HG02610 (cell line): Measurements from ENCODE around the gene CYSTM1.

ENCODE experiments used
- ATAC-seq: cut with Tn5 transposase; IDR thresholded peaks from one replicate; pipeline ENCODE4 v1.9.1; 2021; ENCODE audit warnings: mild to moderate bottlenecking, moderate library complexity; ENCODE audit not compliant: unreplicated experiment

CYSTM1 gene

DNA sequence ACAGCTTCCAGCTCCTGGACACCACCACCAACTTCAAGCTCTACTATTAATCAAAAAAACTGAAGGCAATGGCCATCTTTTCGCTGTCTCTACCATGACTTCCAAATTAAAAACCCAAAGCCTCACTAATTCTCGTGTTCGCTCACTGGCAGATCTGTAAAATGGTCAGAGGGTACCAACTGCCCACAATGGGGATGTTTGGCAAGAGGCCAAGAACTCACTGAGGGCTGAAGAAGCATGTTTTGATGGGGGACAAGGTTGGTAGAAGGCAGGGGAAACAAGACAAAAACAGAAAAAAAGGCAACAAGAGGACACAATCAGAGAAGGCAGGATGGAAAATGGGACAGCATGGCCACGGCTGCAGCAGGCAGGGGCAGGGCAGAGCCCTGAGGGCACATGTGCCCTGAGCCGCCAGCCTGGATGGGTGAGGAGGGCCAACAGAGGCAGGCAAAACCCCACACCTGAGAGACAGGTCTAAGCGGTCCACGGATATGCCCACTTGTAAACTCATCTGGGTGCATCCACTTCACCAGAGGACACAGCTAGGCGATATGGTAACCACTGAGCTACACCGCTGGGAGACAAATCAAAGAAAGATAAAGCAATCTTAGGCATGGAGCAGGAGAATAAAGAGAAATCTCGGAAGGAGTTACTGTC is 77.6 kb downstream of the CYSTM1 start:
- no peak for ATAC-seq

DNA sequence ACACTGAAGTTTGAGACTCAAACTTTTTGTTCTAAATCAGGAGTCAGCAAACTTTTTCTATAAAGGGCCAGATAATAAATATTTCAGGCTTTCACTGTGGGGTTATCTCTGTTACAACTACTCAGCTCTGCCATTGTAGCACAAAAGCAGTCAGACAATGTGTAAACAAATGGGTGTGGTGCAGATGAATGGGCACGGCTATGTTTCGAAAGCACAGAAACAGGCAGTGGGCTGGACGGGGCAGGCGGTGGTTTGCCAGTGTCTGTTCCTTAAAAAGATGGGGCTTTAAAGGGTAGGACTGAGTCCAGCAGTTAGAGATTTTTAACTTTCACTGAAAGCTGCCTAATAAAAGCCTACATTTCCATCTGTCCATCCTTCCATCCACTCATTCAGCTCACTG is 79.0 kb downstream of the CYSTM1 start:
- ATAC-seq, result no peak

DNA sequence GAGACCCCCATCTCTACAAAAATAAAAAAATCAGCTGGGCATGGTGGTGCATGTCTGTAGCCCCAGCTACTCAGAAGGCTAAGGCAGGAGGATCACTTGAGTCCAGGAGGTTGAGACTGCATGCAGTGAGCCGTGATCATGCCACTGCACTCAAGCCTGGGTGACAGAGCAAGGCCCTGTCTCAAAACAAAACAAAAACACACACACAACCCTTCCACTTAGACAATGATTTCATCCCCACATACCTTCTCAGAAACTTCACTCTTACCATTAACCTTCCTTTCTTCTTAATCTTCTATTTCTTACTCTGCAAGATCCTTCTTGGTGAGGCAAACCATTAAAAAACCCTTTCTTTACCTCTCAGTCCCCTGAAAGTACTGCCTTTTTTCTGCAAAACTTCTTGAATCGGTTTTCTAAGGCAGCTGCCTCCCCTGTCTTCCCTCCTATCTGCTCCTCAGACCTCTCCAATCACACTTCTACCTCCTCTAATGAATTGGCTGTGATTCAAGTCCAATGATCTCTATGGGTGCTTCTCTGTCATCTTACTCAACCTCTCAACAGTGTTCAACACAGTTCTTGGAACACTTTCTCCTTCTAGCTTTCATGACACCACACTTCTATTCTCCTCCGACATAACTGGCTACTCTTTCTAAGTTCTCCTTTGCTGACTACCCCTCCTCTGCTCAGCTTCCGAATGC is 80.6 kb downstream of the CYSTM1 start:
- no peak for ATAC-seq

DNA sequence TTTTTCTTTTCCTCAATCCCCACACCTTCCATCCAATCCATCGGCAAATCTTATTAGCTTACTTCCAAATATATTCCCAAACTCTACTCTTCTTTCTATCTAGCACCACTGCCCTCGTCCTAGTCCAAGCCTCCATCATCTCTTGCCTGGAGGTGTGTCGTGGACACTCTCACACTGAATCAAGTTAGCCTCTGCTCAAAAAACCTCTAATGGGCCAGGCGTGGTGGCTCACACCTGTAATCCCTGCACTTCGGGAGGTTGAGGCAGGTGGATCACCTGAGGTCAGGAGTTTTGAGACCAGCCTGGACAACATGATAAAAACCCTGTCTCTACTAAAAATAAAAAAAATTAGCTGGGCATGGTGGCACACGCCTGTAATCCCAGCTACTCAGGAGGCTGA is 81.7 kb downstream of the CYSTM1 start:
- no peak for ATAC-seq

DNA sequence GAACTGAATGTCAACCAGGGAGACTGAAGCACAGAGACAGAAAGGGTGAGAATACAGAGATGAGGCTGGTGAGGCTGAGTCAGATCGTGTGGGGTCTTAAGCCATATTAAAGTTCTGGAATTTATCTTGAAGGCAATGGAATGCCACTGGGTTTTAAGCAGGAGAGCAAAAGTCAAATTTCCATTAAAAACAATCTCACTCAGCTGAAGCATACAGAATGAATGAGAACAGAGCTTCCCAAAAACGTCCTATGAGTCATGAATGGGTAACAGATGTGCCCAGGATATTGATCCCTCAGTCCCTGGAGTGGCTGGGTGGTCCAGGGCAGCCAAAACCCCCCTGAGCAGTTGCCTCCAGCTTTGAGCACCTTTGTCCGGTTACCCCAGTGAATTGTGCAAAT is 83.0 kb downstream of the CYSTM1 start:
- ATAC-seq, result no peak

DNA sequence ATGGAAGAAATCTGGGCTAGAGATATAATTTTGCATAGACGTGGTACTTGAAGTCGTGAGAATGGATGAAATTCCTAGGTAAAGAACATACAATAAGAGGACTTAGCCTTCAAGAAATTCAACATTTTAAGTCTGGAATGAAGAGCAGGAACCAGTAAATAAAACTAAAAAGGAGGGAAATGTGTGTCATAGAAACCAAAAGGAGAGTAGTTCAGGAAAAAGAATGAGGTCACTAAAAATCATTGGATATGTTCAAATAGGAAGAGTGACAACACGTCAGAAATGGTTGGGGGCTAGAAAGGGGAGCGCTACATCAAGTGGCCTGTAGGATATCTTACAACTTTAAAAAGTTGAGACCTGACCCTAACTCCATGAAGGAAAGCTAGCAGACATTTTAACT is 83.9 kb downstream of the CYSTM1 start:
- no peak for ATAC-seq

DNA sequence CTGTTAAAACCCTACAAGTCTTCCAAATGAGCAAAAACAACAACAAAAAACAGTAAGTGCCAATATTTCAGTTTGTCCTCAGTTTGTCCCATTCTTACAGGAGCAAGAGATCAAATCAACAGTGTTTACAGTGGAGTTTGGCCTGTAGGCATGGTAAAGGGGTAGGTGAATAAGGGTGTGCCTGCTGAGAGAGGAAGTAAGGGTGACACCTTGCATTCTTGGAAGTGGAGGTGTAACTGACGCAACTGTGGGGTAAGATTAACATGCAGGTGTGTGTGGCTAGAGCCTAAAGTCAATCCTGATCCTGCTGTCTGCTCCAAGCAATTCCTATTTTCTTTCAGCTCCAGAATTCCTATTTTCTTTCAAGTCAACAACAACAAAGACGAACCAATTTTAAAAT is 84.5 kb downstream of the CYSTM1 start:
- no peak for ATAC-seq

DNA sequence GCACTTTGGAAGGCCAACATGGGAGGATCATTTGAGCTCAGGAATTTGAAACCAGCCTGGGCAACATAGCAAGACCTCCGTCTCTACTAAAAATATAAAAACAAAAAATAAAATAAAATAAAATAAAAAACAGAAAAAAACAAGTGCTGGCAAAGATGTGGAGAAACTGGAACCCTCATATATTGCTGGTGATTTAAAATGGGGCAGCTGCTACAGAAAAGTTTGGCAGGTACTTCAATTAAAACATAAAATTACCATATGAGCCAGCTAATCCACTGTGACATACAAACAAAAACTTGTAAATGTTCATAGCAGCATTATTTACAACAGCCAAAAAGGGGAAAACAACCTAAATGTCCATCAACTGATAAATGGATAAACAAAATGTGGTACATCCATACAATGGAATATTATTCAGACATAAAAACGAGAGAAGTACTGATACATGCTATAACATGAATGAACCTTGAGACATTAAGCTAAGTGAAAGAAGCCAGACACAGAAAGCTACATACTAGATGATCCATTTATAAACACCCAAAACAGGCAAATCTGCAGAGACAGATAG is 85.2 kb downstream of the CYSTM1 start:
- no peak for ATAC-seq

DNA sequence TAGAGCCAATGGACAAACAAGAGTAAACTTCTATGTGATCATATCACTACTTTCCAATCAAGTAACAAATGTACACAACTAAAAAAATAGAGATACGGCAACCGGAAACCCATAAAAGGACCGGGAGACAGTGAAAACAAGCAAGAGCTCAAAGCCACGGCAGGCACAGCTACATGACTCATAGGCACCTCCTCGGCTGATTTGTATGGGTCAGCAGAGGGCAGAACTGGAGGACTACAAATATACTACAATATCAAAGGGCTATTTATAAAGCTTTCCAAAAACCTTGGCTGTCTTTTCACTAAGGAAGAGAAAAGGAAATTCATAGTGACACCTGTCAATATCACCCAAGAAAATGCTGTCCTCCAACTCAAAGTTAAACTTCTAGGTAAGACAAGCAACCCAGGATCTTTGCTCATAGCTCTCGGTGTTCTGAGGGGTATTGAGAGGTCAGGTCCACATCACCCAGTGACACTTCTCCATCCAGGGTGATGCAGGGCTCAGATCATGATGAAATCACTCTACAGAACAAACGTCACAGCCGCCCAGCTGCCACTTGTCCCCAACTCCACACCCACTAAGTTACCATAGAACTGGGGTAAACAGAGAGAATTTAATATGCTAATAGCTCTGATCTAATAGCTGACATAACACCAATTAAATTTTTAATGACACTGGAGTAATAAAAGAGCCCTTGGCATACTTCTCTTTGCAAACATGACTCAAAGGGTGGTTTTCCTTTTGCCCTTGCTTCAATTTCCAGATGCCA is 86.6 kb downstream of the CYSTM1 start:
- ATAC-seq, result no peak

DNA sequence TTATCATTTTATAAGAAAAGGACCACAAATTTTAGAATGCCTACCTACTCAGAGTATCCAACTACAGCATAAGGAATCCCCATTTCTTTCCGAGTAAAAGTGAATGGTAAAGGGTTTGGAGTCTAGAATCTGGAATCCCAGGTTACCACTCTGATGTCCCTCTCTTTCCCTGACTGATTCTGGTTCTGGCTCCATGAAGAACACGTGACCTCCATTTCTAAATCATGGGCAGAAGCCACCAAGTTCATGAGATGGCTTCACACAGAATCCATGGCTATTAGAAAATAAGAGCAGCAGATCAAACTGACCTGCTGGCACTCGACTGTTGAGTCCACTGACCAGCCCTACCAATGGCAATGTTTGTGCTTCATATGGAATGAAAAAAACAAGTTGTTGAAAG is 87.2 kb downstream of the CYSTM1 start:
- ATAC-seq, result no peak

DNA sequence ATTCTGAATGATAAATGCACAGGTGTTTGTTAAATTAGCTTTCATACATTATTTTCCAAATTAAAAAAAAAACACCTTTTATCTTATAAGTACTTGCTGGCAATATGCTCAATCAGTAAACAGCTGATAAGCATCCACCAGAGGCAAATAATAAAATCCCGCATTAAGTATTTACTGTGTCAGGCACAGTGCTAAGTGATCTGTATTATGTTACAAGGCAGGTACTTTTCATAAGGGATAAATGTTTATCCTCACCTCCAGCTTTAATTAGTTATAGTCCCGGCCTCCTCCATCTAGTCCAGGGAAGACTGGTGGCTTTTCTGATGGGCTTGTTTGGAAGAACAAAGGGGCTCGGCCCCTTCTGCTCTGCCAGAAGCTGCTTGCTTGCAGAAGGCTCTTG is 87.9 kb downstream of the CYSTM1 start:
- ATAC-seq, result no peak

DNA sequence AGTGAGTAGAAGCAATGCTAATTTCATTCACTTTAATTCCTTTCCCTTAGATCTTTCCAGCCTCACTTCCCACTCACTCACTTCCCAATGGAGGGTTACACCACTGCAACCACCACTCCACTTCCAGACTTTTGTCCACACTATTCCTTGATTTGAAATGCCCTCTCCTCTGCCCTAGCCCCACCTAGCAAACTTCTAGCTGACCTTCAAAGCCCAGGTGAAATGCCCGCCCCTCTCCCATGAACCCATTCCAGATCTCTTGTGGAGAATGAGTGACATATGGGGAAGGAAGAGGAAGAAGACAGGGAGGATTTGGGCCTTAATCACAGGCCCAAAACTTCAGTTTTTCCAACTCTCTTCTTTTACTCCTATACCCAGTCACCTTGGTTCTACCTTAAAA is 90.9 kb downstream of the CYSTM1 start:
- no peak for ATAC-seq

DNA sequence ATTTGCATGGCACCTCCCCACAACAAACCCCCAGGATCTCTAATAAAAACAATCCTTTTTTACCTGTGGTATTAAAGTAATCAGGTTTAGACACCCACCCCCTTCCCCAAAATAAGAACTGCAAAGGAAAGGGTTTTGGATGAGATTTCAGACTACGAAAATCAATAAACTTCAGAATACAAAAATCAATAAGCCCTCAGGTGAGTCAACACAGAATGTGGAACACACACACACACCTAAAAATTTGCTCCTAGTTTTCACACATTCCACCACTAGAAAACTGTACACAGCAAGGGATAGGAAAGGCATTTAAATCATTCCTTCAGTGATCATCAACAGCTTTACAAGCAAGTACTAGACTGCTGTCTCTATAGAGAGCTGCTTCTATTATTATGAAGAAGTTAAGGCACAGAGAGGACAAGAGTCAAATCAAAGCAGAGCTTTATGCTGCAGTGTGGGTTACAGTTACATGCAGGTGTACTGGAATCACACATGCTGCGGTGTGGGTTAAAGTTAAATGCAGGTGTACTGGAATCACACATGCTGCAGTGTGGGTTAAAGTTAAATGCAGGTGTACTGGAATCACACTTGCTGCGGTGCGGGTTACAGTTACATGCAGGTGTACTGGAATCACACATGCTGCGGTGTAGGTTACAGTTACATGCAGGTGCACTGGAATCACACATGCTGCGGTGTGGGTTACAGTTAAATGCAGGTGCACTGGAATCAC is 91.6 kb downstream of the CYSTM1 start:
- no peak for ATAC-seq

DNA sequence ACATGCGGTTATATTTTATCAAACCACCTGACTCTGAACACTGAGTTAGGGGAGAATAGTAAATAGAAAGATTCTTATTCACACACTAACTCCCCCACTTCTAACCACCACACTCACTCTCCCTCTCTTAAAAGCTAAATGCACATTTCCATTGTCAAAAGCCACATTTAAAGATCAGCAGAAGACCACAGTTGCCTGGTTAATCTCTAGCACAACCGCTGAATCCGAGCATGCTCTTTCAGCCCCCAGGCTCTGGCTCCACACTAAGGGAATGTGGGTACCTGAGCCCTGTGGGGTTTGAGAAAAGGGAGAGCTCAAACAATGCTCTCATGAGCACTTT is 92.2 kb downstream of the CYSTM1 start:
- no peak for ATAC-seq

DNA sequence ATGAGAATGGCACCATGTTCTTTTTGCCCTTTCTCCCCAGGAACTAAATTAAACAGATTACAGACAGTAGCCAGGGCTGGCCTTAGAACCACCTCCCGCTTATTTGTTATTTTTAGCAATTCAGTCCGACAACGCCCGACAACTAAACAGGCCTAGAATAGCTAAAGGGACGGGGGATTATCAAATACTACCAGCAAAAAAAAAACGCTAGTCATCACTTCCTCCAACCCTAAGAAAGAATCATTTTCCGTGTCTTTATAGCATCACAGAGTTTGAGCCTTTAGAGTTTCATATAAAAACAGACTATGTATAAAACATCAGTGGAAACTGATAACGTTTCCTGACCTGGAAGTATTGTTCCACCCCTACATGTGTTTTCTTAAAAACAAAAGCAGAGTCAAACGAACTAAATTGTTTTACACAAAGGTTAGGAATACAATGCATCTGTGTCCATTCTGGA is 92.6 kb downstream of the CYSTM1 start:
- ATAC-seq, result no peak

DNA sequence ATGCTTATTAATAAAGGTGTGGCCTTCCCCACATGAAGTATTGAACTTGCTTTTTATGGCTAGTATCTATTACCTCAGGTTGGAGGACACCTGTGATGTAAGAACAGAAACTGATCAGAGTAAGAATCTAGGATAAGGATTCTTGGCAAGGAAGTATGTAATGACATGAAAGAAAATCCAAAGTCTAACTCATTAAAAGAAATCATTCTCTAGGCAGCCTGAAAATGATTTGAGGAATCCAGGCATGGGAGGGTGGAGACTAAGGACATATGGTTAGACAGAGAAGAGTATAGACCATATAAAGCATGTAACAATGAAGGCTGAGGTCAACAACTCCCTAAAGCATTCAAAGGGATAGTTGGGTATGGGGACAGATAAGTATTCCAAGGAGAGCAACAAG is 95.0 kb downstream of the CYSTM1 start:
- no peak for ATAC-seq

DNA sequence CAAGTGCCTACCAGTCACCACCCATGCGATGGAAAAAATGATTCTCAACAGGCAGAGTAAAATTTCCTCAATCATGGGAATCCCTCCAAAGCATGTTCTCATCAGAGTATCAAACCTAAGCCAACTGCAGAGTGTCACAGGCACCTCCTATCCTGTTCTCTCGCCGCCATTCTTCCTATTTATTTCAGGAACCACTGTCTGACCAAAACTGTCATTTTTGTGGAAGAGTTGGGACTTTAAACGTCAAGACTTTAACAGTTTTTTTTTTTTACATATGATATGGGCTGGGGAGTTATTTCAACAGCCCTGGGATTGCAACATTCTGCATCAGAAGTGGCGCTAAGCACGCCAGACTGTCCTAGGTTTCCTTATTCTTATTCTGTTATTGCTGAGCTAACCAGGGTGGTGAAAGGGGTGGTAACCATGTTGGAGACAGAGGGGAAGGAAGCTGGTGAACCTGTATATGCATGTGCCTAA is 98.5 kb downstream of the CYSTM1 start:
- no peak for ATAC-seq

DNA sequence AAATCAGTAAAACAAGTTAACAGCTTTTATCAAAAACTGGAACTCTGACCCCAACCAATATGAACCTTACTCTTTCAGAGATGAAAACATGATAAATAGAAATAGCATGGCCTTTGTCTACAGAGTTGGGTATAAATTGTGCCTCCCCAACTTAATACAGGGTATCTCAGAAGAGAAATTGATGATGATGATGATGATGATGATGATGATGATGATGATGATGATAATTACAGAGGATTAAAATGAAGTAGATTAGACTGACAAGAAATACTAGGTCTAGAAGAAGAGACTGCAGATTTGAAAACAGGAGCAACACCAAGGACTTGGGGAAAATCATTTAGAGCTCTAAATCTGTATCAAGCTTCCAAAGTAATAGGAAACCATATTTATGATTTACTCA is 100.8 kb downstream of the CYSTM1 start:
- no peak for ATAC-seq

DNA sequence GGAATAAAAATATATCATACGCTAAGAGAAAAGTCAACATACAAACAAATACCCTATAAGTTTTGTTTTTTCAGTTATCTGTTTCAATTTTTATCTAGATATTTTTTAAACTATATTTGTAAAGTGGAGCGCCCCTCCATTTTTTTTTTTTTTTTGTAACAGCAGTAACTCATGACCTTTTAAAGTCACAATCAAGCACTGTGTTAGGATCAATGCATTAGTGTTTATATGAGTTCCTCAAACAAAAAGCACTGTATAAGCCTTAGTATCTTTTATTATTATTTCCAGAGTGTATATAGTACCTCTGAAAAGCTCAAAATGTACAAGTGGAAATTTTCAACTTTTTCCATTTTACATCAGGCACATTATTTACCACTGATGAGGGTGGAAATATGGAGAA is 107.3 kb downstream of the CYSTM1 start:
- no peak for ATAC-seq

DNA sequence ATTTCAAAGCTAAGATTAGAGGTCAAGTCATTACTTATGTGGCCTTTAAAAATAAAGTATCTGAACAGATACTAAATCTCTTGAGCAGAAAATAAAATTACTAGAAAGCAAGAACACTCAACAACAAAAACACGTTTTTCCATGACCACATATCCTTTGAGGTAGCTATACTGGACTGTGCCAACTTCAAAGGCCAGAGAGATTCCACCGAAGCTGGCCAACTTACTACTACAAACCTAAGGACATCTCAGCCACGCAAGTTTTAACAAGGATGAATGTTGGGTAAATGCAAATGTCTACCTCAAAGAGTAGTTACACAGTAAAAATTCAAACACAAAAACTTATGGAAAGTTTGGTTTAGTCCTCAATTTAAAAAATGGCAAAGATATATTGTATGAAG is 109.0 kb downstream of the CYSTM1 start:
- no peak for ATAC-seq

DNA sequence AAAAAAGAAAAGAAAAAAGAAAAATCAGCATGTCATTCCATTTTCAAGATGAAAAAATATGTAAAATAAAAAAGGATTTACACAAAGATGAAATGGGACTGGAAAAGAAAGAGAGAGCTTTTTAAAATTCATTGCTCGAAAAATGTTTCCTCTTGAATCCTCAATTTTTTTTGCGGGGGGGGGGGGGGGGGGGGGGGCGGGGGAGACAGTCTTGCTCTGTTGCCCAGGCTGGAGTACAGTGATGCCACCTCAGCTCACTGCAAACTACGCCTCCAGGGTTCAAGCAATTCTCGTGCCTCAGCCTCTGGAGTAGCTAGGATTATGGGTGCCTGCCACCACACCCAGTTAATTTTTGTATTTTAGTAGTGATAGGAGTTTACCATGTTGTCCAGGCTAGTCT is 111.4 kb downstream of the CYSTM1 start:
- ATAC-seq, result no peak
